ENCODE results near the gene ADAMTSL3. TPM values are rescaled to one million over a fixed set of nuclear protein-coding genes. Genes with fewer than 3 reads are reported as not detected.

The ADAMTSL3 gene
- total RNA-seq, 1 donor = under 0.01 TPM

GRCh38 chr15:83914906-83915305 is 261.0 kb downstream of the ADAMTSL3 start:
- no peak for DNase-seq (ENCODE audit: low read depth in 2 of 3, low spot score in 2 of 3)

- no peak for DNase-seq (ENCODE audit: low read depth in 2 of 3, low spot score in 2 of 3)
Observed at GRCh38 chr15:83917432-83917831, 263.5 kb downstream of the ADAMTSL3 start.

GRCh38 chr15:83918011-83918410 is 264.1 kb downstream of the ADAMTSL3 start:
- DNase-seq (ENCODE audit: low read depth in 2 of 3, low spot score in 2 of 3) = no peak

- DNase-seq (ENCODE audit: low read depth in 2 of 3, low spot score in 2 of 3) = no peak
Observed at GRCh38 chr15:83919319-83919830, 265.5 kb downstream of the ADAMTSL3 start.

DNA sequence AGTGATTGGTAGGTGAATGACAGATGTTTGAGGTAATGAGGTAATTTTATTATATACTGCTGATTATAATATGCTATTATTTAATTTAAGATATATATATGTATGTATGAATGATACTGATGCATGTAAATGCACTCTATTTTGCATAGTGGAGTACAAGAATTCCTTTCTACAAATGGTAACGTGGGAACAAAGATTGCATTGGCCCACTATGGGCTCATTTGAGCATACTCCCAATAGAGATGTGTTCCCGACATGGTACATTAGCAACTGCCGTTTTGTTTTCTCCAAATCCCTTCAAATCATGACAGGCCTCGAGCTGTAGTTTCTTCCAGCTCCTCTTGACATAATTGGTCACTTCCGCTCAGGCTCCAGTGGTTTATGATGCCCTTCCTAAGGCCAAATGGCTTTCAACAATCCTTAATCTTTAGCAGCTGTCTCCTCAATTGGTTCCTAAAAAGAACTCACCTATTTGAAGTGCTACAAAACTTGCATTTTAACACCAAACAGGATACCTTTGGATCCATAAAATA is 266.1 kb downstream of the ADAMTSL3 start:
- DNase-seq (ENCODE audit: low read depth in 2 of 3, low spot score in 2 of 3) = no peak

DNA sequence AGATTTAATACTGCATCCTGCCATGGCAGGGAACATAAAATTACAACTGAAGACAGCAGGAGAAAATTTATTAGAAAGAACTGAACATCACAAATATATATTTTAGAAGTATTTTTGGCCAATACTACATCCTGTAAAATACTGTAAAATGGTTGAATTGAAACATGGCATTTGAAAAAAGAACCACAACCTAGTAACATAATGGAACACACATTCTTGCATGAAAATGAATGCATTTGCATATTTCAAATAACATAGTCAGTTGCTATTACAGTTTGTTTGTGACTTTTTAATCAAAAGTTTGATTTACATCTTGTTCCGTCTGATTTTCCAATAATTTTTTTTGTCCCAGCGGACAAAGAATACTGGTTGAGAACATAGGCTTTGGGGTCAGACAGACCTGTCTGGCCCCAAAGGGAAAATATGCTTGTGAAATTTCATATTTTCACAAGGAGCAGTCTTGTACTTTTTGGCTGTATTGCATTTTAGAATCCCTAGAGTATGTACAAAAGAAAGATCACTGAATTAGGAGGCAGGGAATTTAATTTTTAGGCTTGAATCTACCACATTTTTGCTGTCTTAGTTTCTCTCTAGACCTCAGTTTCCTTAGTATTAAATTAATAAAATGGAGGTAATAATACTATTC is 268.8 kb downstream of the ADAMTSL3 start:
- no peak for DNase-seq (ENCODE audit: low read depth in 2 of 3, low spot score in 2 of 3)

GRCh38 chr15:83926116-83926515 is 272.2 kb downstream of the ADAMTSL3 start:
- no peak for DNase-seq (ENCODE audit: low read depth in 2 of 3, low spot score in 2 of 3)

DNA sequence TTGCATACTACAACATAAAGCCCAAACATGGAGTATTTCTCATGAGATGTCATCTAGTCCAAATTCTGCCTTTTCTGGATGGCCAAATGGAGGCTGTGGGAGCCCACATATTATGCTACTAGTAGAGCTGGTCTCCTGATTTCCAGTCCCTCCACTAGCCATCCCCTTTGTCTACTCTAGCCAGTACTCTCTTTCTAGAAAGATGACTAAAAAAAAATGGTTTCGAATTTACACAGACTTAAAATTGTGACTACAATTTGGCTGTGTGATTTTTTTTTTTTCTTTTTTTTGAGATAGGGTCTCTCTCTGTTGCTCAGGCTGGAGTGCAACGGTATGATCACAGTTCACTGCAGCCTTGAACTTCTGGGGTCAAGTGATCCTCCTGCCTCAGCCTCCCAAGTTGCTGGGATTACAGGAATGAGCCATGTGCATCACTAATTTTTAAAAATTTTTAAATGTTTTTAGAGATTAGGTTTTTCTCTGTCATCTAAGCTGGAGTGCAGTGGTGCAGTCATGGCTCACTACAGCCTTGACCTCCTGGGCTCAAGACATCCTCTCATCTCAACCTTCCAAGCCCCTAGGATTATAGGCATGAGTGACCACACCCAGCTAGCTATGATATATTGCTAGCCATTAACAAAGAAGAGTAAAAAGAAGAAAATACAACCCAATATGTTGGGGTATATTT is 273.9 kb downstream of the ADAMTSL3 start:
- no peak for DNase-seq (ENCODE audit: low read depth in 2 of 3, low spot score in 2 of 3)

GRCh38 chr15:83928392-83928734 is 274.4 kb downstream of the ADAMTSL3 start:
- DNase-seq (ENCODE audit: low read depth in 2 of 3, low spot score in 2 of 3) = no peak

DNA sequence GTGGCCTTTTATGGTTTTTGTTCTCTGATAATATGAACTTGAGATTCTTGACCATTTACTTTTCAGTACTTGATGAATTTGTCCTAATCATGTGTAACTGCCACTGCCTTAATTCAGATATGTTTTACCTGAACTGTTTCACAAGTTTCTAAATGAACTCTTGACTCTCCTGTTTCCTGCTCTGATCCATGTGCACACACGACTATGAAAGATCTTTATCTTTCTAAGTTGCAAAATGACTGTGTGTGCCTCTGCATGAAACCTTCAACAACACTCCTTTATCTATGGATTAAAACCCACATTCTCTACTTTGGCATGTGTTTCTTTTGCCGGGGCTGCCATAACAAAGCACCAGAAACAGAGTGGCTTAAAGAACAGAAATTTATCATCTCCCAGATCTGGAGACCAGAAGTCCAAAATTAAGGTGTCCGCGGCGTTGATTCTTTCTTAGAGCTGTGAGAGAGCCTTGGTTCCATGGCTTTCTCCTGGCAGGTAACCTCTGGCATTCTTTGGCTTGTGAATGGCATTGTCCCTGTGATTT is 275.0 kb downstream of the ADAMTSL3 start:
- no peak for DNase-seq (ENCODE audit: low read depth in 2 of 3, low spot score in 2 of 3)

DNA sequence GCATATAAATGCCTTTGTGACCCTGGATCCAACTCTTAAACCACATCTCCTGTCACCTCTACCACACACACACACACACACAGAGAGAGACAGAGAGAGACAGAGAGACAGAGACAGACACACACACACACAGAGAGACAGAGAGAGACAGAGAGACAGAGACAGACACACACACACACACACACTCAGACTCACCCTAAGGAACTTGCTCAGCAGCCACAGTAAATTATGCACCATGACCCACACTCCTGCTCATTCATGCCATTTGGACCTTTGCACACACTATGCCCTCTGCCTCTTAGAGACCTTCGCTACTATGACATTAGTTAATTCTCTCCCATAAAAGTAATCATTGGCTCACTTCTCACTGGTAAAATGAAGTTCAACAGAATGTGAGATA is 275.7 kb downstream of the ADAMTSL3 start:
- no peak for DNase-seq (ENCODE audit: low read depth in 2 of 3, low spot score in 2 of 3)

GRCh38 chr15:83930392-83931212 is 276.7 kb downstream of the ADAMTSL3 start:
- no peak for DNase-seq (ENCODE audit: low read depth in 2 of 3, low spot score in 2 of 3)

GRCh38 chr15:83935774-83936173 is 281.9 kb downstream of the ADAMTSL3 start:
- no peak for DNase-seq (ENCODE audit: low read depth in 2 of 3, low spot score in 2 of 3)

- no peak for DNase-seq (ENCODE audit: low read depth in 2 of 3, low spot score in 2 of 3)
Observed at GRCh38 chr15:83940136-83940535, 286.2 kb downstream of the ADAMTSL3 start.

DNA sequence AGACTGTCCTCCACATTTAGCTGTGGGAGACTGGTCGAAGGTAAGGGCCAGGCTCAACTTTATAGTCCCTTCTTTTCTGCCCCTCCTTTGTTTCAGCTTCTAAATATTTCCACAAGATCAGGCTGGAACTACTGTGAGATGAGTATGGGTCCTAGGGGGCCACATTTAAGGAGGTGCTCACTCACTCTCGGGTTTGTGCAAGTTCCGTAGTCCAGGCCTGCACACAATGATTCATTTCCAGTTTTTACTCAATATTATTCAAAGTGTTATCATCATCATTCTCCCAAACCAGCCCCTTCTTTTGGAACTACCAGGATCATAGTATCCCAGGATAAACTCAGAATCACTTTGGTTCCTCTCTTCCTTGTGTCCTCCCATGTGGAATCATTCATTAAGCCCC is 289.1 kb downstream of the ADAMTSL3 start:
- no peak for DNase-seq (ENCODE audit: low read depth in 2 of 3, low spot score in 2 of 3)

DNA sequence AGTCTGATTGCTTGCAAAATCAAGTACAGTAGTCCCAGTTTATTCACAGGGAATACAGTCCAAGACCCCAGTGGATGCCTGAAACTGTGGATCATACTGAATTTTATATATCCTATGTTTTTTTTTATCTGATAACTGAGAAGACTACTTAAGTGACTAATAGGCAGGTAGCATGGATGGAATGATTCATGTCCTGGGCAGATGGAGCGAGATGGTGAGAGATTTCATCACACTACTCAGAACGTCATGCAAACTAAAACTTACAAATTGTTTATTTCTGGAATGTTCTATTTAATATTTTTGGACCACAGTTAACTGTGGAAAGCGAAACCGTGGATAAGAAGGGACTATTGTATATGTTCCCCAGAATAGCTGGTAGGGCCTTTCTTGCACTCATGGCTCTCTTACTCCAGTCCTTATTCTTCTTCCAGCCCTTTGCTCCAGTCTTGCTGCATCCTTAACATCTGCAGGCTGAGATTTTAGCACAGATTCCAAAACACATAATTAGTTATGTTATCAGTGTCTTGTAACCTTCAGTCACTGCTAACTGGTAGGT is 290.0 kb downstream of the ADAMTSL3 start:
- DNase-seq (ENCODE audit: low read depth in 2 of 3, low spot score in 2 of 3) = no peak

GRCh38 chr15:83947156-83947555 is 293.2 kb downstream of the ADAMTSL3 start:
- no peak for DNase-seq (ENCODE audit: low read depth in 2 of 3, low spot score in 2 of 3)

DNA sequence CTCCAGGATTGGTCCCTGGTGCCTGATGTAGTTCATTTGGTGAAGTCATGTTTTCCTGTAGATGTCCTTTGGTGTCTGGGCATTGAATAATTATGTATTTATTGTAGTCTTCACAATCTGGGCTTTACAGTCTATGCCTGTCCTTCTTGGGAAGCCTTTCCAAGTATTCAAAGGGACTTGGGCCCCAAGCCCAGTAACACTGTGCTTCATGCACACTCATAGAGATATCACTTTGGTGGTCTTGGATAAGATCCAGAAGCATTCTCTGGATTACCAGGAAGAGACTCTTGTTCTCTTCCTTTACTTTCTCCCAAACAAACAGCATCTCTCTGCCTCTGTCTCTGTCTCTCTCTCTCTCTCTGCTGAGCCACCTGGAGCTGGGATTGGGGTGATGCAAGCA is 300.6 kb downstream of the ADAMTSL3 start:
- DNase-seq (ENCODE audit: low read depth in 2 of 3, low spot score in 2 of 3) = no peak

DNA sequence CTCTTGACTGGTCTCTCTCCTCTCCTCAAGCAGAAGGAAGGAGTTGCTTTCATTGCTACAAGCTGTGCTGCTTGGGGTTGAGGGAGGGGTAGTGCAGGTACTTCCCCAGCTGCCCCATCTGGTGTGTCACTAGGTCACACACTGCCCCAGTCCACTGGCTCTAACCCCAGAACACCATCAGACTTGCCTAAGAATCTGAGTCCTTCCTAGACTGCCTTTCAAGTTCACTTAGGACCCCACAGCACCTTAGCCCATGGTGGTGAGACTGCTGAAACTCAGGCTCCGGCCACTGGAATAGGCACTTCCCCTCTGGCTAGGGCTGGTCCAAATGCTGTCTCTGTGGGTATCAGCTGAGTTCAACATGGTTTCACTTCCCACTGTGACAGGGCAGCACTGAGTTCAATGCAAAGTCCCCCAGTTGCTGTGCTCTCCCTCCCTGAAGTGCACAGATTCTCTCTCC is 301.9 kb downstream of the ADAMTSL3 start:
- no peak for DNase-seq (ENCODE audit: low read depth in 2 of 3, low spot score in 2 of 3)

DNA sequence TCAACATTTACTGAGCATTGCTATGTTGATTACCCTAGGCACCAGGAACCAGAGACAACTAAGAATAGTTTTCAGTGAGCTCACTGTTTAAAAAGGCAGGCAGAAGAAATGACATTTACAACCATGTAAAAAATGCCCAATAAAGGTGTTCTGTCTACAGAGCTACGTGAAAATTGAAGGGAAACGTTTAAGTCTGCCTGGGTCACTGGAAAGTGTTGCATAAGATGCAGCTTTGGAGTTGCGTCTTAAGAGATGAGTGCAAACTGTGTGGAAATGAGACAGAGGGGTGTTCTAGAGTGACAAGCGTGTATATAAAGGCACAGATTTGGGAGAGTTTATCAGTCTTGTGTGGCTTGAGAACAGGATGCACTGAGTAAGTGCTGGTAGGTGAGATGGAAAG is 303.0 kb downstream of the ADAMTSL3 start:
- no peak for DNase-seq (ENCODE audit: low read depth in 2 of 3, low spot score in 2 of 3)

GRCh38 chr15:83959477-83959876 is 305.6 kb downstream of the ADAMTSL3 start:
- no peak for DNase-seq (ENCODE audit: low read depth in 2 of 3, low spot score in 2 of 3)

Measured in hematopoietic multipotent progenitor cell (in vitro differentiated cells).